GM21423 (cell line): ENCODE results near the gene LRRC19.

ENCODE experiments used
- ATAC-seq: cut with Tn5 transposase; IDR thresholded peaks from one replicate; pipeline ENCODE4 v1.9.1; 2021; ENCODE audit warnings: mild to moderate bottlenecking, moderate library complexity; ENCODE audit not compliant: unreplicated experiment

Gene LRRC19, protein sequence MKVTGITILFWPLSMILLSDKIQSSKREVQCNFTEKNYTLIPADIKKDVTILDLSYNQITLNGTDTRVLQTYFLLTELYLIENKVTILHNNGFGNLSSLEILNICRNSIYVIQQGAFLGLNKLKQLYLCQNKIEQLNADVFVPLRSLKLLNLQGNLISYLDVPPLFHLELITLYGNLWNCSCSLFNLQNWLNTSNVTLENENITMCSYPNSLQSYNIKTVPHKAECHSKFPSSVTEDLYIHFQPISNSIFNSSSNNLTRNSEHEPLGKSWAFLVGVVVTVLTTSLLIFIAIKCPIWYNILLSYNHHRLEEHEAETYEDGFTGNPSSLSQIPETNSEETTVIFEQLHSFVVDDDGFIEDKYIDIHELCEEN

DNA sequence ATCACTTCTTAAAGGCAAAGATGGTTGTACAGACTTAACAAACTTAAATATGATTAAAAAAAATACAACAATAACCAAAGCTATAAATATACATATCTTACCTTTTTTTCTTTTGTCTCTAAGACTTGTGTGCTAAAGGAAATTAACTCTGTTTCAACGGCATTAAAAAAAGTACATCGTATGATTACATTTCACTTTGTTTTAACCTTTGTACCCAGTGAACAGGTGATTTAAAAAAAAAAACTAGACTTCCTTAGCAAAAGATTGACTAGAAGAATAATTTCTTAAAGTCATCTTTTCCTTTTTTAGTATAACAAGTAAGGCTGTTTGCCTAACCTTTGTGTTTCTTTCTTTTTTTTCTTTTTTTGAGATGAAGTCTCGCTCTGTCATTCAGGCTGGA lies at the start of gene LRRC19:
LRRC19 (minus strand) TSS at position 182 of the 400 bp plus-strand sequence. CDS start 5,978 bp downstream, outside the sequence.
- no peak for ATAC-seq

DNA sequence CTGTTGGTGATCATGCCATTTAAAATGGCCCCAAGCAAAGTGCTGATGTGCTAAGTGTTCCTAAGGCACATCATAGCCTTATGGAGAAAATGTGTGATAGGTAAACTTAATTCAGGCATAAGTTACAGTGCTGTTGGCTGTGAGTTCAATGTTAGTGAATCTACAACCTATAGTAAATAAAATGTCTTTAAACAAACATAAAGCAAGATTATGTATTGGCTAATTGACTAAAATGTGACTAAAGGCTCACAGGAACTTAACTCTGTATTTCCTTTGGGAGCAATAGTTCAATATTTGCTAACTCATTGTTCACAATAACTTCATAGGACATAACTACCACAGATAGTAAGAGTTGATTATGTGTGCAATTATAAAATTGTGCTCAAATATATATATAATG lies 49.4 kb upstream of the LRRC19 start:
- ATAC-seq = no peak

DNA sequence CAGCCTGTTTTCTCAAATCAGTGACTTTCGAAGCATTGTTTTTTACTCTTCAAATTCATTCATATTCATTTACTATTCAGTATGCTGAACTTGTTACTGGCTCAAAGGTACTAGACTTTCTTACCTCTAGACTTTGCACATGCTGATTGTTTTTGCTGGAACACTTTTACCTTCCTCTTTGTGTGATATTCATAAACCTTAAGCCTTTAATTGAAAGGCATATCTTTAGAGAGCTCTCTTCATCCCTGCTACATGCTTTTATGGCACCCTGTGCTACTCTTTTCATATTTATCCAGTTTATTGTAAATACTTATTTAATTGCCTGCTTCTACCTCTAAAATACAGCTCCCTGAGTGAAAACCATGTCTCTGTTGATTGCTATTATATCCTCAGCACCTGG lies 48.7 kb upstream of the LRRC19 start:
- no peak for ATAC-seq

DNA sequence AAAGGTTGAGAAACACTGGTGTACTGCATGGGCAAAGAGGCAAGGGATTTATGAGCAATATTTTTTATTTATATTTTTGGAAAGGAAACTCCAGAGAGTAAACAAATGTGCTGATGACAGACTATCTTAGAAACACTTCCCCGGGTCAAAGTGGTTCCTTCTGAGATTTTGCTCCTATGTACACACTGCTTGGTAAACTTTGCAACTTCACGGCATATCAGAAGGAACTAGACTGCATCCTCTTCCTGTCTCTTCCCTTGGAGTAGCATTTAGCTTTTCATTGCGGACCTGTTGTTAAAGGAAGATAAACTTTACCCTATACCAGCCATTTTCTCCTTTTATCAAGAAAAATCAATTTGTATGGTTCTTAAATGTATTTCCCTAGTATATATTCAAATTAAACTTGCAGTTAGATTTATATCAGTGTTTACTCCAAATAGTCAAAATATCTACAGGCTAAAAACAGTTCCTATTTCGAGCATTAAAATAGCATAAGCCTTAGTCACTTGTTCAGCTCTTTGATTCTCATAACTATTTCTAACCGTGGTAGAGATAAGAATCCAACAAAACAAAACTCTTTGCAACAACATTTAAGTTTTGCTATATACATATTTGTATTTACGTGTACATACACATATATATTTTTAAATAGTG lies 48.0 kb upstream of the LRRC19 start:
- no peak for ATAC-seq

DNA sequence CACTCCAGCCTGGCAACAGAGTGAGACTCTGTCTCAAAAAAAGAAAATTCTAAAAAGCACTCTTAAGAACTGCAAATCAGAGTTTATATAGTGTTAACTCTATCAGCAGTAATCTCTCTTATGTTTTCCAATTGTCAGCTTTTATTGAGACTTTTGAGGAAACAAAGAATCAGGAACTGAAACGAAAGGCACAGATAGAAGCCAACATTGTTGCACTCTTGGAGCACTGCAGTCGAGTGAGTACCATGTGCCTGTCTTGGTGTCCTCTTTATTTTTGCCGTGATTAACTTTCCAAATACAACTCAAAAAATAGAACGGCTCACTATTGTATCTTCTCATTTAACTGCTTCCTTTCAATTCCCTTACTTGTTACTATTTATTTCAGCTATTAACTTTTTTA lies 41.7 kb upstream of the LRRC19 start:
- ATAC-seq = no peak

DNA sequence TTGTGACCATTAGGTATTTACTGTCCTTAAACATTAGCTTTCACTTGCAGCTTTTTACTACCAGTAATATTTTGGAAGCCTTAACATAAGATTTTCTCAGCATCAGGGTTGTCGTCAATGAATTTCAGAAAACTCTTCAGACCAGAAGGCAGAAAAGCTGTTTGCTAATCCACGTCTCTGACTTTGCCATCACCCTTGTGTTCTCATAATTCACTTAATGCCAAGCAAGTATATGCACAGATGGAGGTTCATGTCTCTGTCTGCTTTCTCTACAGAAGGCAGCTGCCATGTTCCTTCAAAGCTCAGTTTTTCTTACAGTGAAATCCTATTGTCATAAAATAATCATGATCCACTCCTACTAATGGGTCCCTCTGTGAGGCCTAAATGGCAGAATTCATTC lies 37.7 kb upstream of the LRRC19 start:
- ATAC-seq = no peak

DNA sequence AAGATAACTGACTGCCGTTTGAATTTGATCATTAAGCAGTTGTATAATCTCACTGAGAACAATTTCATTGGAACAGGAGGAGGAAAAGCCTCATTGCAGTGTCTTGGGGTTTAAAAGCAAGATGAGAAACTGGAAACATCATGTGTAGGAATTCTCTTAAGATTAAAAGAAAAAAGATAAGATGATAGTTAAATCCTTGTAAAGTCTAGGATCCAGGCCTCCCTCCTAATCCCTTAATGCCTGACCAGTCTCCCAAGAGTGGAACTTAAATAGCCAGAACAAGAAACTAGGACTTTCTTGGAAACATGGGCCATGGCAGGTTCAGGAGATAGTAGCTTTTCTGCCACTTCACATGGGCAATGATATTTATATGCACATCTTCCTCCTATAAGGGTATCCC lies 37.0 kb upstream of the LRRC19 start:
- ATAC-seq = no peak

DNA sequence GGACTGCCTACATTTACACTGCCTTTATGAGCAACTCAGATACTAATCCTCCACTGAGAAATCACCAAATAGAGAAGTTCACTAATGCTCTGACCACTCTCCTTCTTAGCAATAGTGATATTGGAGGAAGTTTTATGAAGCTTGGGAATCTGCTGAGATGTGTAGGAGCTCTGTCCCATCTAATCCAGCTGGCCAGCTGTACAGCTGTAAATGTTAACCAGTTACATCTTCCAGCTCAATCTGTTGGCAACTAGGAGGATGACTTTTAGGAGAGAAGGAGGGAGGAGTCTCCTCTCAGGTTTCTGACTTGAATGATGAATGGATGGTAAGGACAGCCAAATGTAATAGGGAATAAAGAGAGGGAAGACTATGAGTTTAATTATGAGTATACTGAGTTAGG lies 36.3 kb upstream of the LRRC19 start:
- ATAC-seq = no peak

DNA sequence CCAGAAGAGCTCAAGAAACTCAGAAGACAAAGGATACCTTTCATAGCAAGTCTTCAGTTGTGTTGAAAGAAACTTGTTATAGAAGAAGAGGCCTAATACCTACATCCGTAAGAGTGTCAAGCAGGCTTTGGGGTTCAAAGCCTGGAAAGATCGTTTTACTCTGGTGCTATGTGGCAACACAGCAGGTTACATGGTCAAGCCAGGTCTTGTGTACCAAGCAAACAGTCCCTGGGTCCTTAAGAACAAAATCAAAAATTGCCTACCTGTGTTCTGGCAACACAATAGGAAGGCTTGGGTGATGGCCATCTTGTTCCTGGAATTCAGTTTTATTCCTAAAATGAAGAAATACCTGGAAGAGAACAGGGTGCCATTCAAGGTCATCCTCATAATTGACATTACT lies 32.0 kb upstream of the LRRC19 start:
- no peak for ATAC-seq

DNA sequence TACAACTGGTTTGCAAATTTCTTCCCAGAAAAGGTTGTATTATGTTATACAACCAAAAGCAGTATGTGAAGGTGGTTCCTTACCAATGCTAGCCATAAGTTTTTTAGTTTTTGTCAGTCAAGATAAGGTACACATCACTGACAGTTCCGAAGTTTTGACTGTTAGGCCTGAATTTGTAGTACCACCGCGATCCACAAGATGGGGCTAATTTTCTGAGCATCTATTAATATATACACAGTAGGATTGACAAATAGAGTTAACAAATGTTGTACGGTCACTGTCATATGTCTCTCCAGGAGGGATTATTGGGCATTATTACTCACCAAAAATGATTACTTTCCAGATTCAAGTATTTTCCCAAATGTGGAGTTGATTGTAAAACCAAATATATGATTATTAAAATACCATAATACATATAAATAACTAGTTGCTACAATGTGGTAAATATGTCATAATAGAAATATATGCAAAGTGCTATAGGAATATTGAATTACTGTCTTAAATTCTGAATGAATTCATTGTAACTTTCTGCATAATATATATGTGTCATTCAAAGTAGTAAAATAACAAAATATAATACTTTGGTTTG lies 28.4 kb upstream of the LRRC19 start:
- ATAC-seq = no peak

DNA sequence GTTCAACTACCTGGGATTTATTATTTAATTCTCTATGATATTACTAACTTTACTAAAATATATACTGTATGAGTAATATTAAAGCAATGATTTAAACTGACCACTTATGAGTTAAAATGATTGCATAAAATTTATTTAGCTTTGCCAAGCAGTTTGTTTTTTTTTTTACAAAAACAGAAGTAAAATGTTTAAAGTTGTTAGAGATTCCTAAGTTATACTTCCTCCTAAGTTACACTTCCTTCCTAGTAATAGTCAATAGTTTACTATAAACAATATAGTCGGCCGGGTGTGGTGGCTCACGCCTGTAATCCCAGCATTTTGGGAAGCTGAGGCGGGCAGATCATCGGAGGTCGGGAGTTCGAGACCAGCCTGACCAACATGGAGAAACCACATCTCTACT lies 23.7 kb upstream of the LRRC19 start:
- ATAC-seq = no peak

DNA sequence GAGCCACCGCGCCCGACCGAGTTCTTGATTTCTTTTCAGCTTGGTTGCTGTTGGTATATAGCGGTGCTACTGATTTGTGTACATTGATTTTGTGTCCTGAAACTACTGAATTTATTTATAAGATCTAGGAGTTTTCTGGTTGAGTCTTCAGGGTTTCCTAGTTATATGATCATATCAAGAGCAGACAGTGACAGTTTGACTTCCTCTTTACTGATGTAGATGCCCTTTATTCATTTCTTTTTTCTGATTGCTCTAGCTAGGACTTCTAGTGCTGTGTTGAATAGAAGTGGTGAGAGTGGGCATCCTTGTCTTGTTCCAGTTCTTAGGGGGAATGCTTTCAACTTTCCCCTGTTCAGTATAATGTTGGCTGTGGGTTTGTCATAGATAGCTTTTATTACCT lies 17.4 kb upstream of the LRRC19 start:
- ATAC-seq = no peak

DNA sequence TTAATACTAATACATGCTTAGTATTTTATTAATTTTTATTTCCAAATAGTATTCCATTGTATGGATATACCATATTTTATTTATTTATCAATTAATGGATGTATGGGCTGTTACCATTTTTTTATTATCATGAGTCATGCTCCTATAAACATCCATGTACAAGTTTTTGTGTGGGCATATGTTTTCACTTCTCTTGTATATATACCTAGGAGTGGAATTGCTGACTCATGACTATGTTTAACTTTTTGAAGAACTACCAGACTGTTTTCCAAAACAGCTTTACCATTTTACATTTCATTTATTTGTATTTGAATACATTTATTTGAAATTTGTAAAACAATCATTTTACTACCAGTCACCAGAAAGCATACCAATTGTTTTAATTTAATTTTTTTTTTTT lies 14.1 kb upstream of the LRRC19 start:
- ATAC-seq = no peak

DNA sequence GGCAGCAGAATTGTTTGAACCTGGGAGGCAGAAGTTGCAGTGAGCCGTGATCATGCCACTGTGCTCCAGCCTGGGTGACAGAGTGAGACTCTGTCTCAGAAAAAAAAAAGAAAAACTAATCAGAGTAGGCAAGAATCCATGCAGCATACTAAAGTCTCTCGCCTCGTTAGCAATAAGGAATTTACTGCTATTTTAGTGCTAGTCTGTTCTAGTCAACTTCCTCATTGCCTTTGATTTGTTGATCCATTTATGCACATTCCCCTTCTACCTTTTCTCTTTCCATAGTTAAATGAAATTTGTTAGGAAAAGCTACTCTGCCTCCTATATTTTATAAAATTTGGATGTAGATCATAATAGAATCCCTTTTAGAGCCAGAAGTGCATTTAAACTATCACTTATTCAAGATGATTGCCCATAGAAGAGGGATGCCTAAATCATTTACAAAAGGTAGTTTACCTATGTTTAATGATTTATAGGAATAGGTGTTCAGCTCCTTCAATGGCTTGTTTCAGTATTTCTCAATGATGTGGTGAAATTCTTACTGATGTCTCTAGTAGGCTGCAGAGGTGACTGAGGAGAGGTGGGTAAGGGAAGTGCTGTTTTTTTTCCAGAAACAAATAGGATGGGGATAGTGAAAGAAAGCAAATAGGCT lies 1.9 kb downstream of the LRRC19 start:
- ATAC-seq = no peak

DNA sequence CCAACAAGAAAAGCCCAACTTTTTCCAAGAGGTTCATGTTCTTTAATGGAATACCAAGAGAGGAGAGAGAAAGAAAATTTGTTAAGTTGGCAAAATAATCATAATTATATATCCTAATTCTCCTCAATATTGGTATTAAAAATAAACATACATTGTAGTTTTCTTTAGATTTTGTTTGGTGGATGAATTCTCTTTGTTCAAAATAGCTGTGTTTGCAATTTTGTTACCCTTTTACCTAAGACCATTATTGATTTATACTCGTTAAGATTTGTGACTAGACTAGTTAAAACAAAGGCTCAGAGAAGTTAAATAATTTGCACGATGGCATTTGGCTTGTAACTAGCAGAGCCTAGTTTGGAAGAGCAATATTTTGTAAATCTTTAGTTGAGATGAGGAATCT lies 9.7 kb downstream of the LRRC19 start:
- no peak for ATAC-seq

DNA sequence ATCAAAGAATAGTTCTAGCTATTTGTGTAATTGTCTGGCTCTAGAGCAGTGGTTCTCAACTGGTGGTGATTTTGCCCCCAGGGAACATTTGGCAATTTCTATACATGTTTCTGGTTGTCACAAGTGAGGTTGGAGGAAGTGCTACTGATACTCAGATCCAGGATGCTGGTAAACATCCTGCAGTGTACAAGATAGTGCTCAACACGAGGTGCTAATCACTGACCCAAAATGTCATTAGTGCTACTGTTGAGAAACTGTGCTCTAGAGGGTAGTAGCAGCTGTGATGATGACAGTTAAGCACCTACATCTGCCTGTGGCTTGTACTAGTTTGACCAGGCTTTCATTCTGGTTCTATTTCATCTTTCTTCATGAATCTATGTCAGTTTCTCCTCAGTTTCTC lies 22.1 kb downstream of the LRRC19 start:
- peak; percentile 83 for ATAC-seq

DNA sequence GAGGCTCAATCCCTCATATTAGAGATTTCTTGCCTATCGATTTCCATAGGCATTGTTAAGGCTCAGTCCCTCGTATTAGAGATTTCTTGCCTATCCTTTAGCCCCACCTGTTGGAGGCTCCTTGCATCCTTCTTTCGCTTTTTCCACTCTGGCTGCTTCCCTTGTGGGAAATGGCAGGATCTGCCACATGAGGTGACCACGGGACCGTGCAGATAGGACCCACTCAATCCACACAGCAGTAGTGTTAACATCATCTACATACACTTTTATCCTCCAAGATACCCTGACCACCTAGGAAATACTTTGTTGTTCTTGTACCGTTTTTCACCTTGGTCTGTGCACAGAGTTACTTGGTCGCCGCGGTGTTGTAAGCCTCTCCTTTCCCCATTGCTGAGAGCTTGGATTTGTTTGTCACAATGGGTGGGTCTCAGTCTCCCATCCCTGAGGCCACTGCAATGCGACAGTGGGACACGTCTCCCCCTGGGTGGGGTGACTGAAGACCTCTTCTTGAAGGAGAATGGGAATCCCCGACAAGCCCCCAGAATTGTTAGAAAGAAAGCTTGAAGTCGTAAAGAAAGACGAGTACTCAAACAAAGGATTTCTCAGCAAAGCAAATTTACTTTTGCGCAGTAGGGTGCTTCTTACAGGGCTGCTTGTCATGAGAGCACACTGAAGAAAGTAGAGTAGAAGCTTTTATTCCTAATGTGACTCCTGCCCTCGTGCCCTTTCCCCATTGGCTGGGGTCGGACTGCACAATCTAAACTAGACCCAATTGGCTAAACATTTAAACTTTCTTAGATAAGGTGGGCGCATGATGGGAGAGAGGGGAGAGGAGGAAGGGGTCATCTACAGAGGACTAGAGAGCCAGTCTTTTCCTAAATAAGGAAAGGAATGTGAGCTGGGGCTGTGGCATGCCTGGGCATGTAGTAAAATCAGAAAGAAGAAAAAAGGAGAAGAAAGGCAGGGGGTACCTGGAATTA lies 29.5 kb downstream of the LRRC19 start:
- ATAC-seq = no peak

DNA sequence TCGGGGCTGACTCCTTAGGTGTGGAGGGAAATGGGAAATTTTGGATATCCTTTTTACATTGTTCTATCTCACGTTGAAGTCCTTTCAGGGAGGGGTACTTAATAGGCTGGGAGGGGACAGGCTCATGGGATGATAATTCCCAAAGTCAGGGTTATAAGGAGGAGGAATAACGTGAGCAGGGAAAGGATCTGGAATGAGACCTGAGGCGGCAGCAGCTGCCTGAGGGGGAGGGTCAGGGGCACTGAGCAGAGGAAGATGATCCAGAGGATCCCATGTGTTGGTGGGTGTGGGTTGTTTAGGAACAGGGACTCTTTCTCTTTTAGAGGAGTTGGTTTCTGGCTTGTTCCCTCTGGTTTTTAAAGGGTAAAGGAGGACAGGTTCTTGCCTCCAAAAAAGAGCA lies 30.5 kb downstream of the LRRC19 start:
- no peak for ATAC-seq

DNA sequence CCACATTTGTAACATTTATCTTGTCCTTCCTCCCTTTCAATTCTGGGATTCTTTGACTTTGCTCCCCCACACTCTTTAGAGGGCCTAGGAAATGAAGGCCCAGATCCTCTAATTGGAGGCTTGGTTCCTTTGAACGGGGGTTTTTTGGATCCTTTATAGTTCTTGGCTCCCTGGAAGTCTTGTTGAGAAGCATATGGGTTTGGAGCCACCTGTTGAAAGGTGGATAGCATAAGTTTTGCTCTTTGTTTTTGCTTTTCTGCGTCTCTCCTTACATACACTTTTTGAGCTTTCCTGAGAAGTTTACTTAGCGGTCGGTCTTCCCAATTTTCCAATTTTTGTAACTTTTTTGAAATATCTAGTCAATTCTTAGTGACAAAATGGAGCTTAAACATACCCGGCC lies 31.5 kb downstream of the LRRC19 start:
- no peak for ATAC-seq

DNA sequence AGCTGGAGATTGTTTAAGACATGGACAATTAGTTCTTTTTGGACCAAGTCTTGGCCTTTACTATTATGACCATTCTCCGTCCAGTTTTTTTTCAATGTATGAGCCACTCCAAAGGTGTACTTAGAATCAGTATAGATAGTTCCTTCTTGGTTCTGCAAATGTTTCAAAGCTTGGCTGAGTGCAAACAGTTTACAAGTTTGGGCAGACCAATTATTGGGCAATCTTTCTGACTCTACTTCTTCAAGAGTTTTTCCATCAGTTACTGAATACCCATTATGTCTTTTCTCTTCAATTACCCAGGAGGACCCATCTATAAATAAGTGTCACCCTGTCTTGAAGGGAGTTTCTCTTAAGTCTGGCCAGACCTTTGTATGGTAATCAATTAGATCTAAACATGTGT lies 33.8 kb downstream of the LRRC19 start:
- no peak for ATAC-seq

DNA sequence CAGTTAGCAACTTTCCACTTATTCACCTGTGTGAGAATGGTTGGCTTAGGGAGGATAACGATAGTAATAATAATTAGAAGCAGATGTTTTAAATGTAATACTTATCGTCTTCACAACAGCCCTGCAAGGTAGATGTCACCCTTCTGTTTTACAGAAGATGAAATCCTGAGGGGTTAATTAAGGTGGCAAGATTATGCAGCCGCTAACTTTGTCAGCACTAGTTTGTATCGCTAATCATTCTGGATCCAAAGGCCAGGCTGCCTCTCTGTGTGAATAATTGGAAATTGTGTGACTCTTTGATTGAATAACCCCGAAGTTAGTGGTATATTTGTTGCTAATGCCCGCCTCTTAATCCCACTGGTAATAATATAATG lies 48.6 kb downstream of the LRRC19 start:
- no peak for ATAC-seq
